ENCODE data around the gene CFAP77.

DNA sequence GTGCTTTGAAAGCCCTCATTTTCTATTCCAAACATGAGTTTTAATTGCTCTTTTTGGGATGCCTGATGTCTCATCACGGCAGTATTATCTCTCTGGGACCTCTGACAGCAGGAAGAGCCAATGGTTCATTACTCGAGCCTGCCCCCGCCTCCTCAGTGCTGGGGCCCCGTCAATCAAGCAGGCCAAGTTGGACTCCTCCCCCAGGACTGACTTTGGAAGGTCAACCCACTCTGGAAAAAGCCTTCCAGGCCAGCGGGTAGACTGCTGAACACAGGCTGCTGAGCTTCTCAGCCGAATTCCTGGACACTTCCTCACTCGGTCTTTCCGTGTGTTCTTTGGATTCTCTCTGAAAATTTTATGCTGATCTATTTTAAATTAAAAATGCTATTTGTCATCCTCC lies 162.9 kb downstream of the CFAP77 start:
- TF ChIP-seq, protein P1, sequence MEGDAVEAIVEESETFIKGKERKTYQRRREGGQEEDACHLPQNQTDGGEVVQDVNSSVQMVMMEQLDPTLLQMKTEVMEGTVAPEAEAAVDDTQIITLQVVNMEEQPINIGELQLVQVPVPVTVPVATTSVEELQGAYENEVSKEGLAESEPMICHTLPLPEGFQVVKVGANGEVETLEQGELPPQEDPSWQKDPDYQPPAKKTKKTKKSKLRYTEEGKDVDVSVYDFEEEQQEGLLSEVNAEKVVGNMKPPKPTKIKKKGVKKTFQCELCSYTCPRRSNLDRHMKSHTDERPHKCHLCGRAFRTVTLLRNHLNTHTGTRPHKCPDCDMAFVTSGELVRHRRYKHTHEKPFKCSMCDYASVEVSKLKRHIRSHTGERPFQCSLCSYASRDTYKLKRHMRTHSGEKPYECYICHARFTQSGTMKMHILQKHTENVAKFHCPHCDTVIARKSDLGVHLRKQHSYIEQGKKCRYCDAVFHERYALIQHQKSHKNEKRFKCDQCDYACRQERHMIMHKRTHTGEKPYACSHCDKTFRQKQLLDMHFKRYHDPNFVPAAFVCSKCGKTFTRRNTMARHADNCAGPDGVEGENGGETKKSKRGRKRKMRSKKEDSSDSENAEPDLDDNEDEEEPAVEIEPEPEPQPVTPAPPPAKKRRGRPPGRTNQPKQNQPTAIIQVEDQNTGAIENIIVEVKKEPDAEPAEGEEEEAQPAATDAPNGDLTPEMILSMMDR (IDR thresholded peaks at IDR 0.05; ENCODE audit: poor library complexity, severe bottlenecking) = no peak
- no peak for TF ChIP-seq RAD21 (conservative IDR thresholded peaks at IDR 0.05)
- no peak for TF ChIP-seq EP300 (conservative IDR thresholded peaks at IDR 0.05; ENCODE audit: poor library complexity, severe bottlenecking)
- no peak for TF ChIP-seq SMC3 (conservative IDR thresholded peaks at IDR 0.05; ENCODE audit: poor library complexity)
- TF ChIP-seq MXI1 (conservative IDR thresholded peaks at IDR 0.05; ENCODE audit: poor library complexity, severe bottlenecking) = no peak
- TF ChIP-seq EZH2 (IDR thresholded peaks at IDR 0.05; ENCODE audit: borderline replicate concordance, insufficient read depth, low read length, poor library complexity, severe bottlenecking) = no peak
- no peak for TF ChIP-seq POLR2AphosphoS5 (IDR thresholded peaks at IDR 0.05)
- TF ChIP-seq, protein P2, sequence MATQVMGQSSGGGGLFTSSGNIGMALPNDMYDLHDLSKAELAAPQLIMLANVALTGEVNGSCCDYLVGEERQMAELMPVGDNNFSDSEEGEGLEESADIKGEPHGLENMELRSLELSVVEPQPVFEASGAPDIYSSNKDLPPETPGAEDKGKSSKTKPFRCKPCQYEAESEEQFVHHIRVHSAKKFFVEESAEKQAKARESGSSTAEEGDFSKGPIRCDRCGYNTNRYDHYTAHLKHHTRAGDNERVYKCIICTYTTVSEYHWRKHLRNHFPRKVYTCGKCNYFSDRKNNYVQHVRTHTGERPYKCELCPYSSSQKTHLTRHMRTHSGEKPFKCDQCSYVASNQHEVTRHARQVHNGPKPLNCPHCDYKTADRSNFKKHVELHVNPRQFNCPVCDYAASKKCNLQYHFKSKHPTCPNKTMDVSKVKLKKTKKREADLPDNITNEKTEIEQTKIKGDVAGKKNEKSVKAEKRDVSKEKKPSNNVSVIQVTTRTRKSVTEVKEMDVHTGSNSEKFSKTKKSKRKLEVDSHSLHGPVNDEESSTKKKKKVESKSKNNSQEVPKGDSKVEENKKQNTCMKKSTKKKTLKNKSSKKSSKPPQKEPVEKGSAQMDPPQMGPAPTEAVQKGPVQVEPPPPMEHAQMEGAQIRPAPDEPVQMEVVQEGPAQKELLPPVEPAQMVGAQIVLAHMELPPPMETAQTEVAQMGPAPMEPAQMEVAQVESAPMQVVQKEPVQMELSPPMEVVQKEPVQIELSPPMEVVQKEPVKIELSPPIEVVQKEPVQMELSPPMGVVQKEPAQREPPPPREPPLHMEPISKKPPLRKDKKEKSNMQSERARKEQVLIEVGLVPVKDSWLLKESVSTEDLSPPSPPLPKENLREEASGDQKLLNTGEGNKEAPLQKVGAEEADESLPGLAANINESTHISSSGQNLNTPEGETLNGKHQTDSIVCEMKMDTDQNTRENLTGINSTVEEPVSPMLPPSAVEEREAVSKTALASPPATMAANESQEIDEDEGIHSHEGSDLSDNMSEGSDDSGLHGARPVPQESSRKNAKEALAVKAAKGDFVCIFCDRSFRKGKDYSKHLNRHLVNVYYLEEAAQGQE (IDR thresholded peaks at IDR 0.05; ENCODE audit: borderline replicate concordance) = no peak
- TF ChIP-seq TAF1 (IDR thresholded peaks at IDR 0.05; ENCODE audit: low read depth) = no peak
